Erythroblast (primary cell): Measurements from ENCODE around the gene SOX11.

Experiments used
- DNase-seq, 2 experiments: peaks; one replicate each; lab custom pipeline; 2025; lab: John Stamatoyannopoulos, UW
- GATA1 ChIP-seq: IDR thresholded peaks from 2 replicates; pipeline ENCODE4 v1.6.1; 2011; ENCODE audit warnings: low read depth, mild to moderate bottlenecking, control low read depth, low read length, moderate library complexity
- POLR2A ChIP-seq: IDR thresholded peaks from 2 replicates; pipeline ENCODE4 v1.6.1; 2011; ENCODE audit warnings: mild to moderate bottlenecking, low read length

Gene SOX11

GRCh38 chr2:5683471-5683870 lies 8.7 kb upstream of the SOX11 start:
- TF ChIP-seq GATA1 (no peak), POLR2A (no peak)

GRCh38 chr2:5685225-5685624 lies 7.0 kb upstream of the SOX11 start:
- DNase-seq, result no peak
- no peak for TF ChIP-seq POLR2A
- TF ChIP-seq GATA1, result no peak

More at GRCh38 chr2:5683471-5683870, 8.7 kb upstream of the SOX11 start:
- DNase-seq, result no peak

- no peak for DNase-seq
- TF ChIP-seq GATA1, result no peak
- TF ChIP-seq POLR2A, result no peak
Observed at GRCh38 chr2:5686068-5686467, 6.1 kb upstream of the SOX11 start.

GRCh38 chr2:5686536-5686935 lies 5.6 kb upstream of the SOX11 start:
- TF ChIP-seq GATA1, result no peak
- no peak for TF ChIP-seq POLR2A
- no peak for DNase-seq

DNA sequence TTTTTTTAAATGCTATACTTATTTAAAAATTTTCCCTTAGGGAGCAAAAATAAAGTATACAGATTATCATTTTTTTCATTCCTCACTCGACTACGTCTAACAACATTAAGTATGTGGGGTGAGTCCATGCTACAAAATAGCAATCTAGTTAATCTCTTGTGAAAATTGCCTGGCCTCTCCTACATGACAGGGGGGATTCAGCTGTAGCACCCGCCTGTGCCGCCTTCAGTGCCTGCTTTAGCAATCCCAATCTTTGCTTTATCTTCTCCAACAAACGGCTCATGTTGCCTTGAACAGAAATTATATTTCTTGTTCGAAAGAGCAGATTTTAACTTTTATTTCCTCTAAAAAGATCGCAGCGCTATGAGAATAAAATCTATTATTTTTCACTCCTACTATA lies 2.4 kb upstream of the SOX11 start:
- no peak for DNase-seq
- TF ChIP-seq GATA1 (no peak), POLR2A (no peak)

- no peak for TF ChIP-seq POLR2A
- no peak for TF ChIP-seq GATA1
- DNase-seq, result no peak
Observed at GRCh38 chr2:5690286-5690685, 1.9 kb upstream of the SOX11 start.

DNA sequence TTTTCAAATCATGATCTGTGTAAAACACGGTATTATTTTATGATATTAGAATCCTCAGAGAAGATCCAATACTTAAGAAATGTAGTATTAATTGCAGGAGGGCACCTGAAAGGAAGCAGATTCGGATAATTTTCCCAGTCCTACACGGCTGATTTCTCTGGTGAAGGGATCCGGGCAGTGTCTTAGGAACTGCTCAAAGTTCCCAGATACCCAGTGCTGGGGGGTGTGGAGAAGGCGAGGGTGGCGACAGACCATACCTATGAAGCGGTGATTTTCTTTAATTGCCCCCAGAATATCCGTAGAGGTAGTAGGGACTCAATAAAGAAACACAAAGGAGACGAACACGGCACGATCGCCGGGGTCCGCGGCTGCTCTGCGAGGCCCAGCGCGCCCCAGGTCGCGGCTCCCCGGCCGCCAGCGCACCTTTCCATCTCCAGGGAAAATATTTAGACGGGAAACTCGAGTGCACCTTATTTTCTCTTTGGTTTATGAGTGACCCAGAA lies 1.4 kb upstream of the SOX11 start:
- TF ChIP-seq GATA1, result no peak
- no peak for TF ChIP-seq POLR2A
- no peak for DNase-seq

DNA sequence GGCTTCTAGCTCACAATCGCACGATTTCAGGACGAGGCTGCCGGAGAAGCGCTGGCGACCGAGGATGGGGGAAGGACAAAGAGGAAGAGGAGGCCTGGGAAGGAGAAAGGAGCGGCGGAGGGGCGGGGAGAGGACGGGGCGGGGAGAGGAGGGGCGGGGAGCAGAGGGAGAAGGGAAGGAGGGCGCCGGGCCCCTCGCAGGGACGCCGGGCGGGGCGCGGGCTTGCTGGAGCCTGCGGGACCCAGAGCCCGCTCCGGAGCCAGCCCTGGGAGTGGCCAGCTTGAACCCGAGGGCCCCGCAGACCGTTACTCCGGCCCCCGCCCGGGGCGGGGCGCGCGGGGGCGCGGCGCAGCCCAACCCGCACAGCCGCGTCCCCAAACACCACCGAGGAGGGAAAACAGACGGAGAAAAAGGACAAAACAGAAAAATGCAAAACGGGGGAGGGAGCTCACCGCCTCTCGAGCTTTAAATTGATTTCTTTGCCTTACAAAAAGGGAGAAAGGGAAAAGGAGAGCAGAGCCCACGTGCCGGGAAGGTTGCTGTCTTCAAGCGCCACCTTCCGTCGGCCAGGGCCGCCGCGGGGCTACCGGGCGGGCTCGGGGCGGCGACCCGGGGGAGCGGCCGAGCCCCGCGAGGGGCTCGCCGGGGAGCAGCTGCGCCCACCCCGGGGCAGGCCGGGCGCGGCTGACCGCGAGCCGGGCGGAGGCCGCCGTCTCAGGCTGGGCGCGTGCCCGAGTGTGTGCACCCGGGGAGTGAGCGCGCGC lies 781 bp upstream of the SOX11 start:
- TF ChIP-seq GATA1, result no peak
- no peak for TF ChIP-seq POLR2A
- DNase-seq, result no peak

DNA sequence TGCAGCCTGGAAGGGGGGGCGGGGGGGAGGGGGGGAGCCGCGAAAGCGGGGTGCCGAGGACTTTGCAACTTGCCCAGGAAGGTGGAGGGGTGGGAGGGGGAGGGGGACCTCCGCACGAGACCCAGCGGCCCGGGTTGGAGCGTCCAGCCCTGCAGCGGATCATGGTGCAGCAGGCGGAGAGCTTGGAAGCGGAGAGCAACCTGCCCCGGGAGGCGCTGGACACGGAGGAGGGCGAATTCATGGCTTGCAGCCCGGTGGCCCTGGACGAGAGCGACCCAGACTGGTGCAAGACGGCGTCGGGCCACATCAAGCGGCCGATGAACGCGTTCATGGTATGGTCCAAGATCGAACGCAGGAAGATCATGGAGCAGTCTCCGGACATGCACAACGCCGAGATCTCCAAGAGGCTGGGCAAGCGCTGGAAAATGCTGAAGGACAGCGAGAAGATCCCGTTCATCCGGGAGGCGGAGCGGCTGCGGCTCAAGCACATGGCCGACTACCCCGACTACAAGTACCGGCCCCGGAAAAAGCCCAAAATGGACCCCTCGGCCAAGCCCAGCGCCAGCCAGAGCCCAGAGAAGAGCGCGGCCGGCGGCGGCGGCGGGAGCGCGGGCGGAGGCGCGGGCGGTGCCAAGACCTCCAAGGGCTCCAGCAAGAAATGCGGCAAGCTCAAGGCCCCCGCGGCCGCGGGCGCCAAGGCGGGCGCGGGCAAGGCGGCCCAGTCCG lies 540 bp downstream of the SOX11 start:
- no peak for DNase-seq
- TF ChIP-seq POLR2A (no peak), GATA1 (no peak)

DNA sequence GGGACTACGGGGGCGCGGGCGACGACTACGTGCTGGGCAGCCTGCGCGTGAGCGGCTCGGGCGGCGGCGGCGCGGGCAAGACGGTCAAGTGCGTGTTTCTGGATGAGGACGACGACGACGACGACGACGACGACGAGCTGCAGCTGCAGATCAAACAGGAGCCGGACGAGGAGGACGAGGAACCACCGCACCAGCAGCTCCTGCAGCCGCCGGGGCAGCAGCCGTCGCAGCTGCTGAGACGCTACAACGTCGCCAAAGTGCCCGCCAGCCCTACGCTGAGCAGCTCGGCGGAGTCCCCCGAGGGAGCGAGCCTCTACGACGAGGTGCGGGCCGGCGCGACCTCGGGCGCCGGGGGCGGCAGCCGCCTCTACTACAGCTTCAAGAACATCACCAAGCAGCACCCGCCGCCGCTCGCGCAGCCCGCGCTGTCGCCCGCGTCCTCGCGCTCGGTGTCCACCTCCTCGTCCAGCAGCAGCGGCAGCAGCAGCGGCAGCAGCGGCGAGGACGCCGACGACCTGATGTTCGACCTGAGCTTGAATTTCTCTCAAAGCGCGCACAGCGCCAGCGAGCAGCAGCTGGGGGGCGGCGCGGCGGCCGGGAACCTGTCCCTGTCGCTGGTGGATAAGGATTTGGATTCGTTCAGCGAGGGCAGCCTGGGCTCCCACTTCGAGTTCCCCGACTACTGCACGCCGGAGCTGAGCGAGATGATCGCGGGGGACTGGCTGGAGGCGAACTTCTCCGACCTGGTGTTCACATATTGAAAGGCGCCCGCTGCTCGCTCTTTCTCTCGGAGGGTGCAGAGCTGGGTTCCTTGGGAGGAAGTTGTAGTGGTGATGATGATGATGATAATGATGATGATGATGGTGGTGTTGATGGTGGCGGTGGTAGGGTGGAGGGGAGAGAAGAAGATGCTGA lies 1.4 kb downstream of the SOX11 start:
- no peak for TF ChIP-seq GATA1
- TF ChIP-seq POLR2A, result no peak
- DNase-seq, result no peak

- TF ChIP-seq POLR2A (no peak), GATA1 (no peak)
- no peak for DNase-seq
Observed at GRCh38 chr2:5694306-5694705, 2.1 kb downstream of the SOX11 start.

DNA sequence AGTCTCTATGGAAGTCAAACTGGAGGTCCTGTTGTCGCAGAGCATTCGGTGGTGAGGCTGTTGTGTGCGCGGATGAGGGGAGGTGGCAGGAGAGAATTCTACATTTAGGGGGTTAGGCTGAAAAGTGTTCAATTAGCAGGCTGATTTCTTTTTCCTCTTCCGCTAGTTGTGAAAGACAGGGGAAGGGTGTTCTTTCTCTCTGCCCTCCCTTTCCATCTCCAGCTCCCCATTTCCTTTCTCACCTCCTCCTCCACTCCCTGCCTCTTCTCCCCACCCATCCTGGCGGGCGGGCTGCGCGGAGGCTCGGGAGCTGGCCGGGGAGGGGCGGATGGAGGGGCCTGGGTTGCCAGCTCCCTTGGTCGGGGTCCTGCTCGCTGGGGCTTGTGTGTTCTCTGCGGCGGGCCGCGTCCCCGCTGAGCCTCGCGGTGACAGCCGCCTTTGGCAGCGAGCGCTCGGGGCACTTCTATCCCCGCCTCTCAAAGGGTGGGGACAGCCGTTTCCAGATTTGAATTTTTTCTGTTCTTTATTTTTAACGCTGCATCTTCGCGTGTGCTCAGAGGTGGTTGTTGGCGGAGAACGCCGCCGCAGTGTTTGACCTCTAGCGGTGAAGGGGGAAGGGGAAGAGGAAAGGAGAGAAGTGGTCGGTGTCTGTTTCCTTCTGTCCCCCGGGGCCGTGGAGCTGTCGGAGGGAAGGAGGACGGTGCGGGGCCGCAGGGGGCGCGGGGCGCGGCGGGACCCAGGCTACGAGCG lies 3.6 kb downstream of the SOX11 start:
- DNase-seq, result no peak
- TF ChIP-seq GATA1 (no peak), POLR2A (no peak)

DNA sequence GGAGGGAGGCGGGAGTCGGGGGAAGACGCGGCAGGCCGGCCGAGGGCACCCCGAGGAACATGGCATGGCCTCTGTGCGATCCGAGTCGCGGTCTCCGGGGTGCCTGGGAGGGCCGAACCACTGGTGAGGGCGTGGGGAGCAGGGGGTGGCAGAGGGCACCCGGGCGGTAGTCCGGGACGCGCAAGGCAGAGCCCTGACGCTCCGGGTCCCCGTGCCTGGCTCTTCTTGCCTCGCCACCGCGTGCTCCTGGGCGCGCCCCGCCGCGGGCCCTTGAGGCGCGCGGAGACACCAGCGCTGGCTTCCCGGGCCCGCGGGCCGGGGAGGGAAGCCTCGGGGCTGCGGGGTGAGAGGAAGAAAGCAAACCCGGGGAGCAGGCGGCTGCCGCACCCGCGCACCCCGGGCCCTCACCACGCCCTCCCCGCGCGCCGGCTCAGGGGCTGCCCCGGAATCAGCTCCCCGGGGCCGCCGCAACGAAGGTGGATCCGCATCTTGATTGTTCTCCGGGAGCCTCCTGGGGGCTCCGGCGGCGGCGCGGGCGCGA lies 4.3 kb downstream of the SOX11 start:
- TF ChIP-seq GATA1, result no peak
- TF ChIP-seq POLR2A, result no peak
- no peak for DNase-seq
